ENCODE results near the gene DLG2. TPM values are rescaled to one million over a fixed set of nuclear protein-coding genes. Genes with fewer than 3 reads are reported as not detected.

The DLG2 gene
- total RNA-seq, 2 experiments from 2014 or later: 6.9 to 8.2 TPM

GRCh38 chr11:84685976-84686375 lies 941.2 kb downstream of the DLG2 start:
- intact Hi-C loops (cut with micrococcal nuclease; ENCODE audit: unreplicated experiment): no loop called here
- Histone ChIP-seq H3K4me3 (ENCODE audit: low read depth, low read length, poor library complexity, severe bottlenecking) (no peak overlapping the region), H3K9me3 (ENCODE audit: low read length) (no peaks in the 10 kb centered on the region), H3K9me2 (ENCODE audit: insufficient read depth, low read length) (no peaks in the 10 kb centered on the region), H3K4me1 (ENCODE audit: insufficient read depth, low read length, poor library complexity, severe bottlenecking) (no peaks in the 10 kb centered on the region), H3K36me3 (ENCODE audit: insufficient read depth, low read length) (no peaks in the 10 kb centered on the region), H2AFZ (ENCODE audit: low read length) (no peak overlapping the region), H3K79me2 (ENCODE audit: insufficient read depth, low read depth, low read length) (no peaks in the 10 kb centered on the region), H4K20me1 (ENCODE audit: insufficient read depth, low read length) (no peaks in the 10 kb centered on the region), H3K4me2 (ENCODE audit: low read length) (no peak overlapping the region), H3K27ac (ENCODE audit: low read depth, low read length, poor library complexity, severe bottlenecking) (no peak overlapping the region)
- no TSS peak for BruUV-seq (replicated peaks)
- POLR2A ChIA-PET: no interaction called here
- TF ChIP-seq CTCF (conservative IDR thresholded peaks at IDR 0.05; ENCODE audit: low read length) (no peak), EZH2phosphoT487 (IDR thresholded peaks at IDR 0.05; ENCODE audit: borderline replicate concordance, low read depth, low read length) (no peak)
- no peak for DNase-seq (ENCODE audit: low spot score)
- CTCF ChIA-PET (ENCODE audit: unreplicated experiment): no interaction called here

- no peaks in the 10 kb centered on the region for H4K20me1 ChIP-seq (ENCODE audit: insufficient read depth, low read length)
- no peak for DNase-seq (ENCODE audit: low spot score)
- no peaks in the 10 kb centered on the region for H3K9me2 ChIP-seq (ENCODE audit: insufficient read depth, low read length)
- H3K9me3 ChIP-seq (ENCODE audit: low read length): no peaks in the 10 kb centered on the region
- ChIA-PET POLR2A (no interaction called here), CTCF (ENCODE audit: unreplicated experiment) (no interaction called here)
- H3K4me3 ChIP-seq (ENCODE audit: low read depth, low read length, poor library complexity, severe bottlenecking): no peak overlapping the region
- no peak overlapping the region for H2AFZ ChIP-seq (ENCODE audit: low read length)
- no peak overlapping the region for H3K4me2 ChIP-seq (ENCODE audit: low read length)
- H3K27ac ChIP-seq (ENCODE audit: low read depth, low read length, poor library complexity, severe bottlenecking): no peak overlapping the region
- intact Hi-C loops (cut with micrococcal nuclease; ENCODE audit: unreplicated experiment): no loop called here
- H3K79me2 ChIP-seq (ENCODE audit: insufficient read depth, low read depth, low read length): no peaks in the 10 kb centered on the region
- no peaks in the 10 kb centered on the region for H3K36me3 ChIP-seq (ENCODE audit: insufficient read depth, low read length)
- BruUV-seq (replicated peaks): no TSS peak
- no peak for TF ChIP-seq EZH2phosphoT487 (IDR thresholded peaks at IDR 0.05; ENCODE audit: borderline replicate concordance, low read depth, low read length)
- H3K4me1 ChIP-seq (ENCODE audit: insufficient read depth, low read length, poor library complexity, severe bottlenecking): no peaks in the 10 kb centered on the region
These were observed 942.0 kb downstream of the DLG2 start for GRCh38 chr11:84685149-84685548.

GRCh38 chr11:84681456-84681855 lies 945.7 kb downstream of the DLG2 start:
- DNase-seq (ENCODE audit: low spot score): no peak
- H4K20me1 ChIP-seq (ENCODE audit: insufficient read depth, low read length): no peaks in the 10 kb centered on the region
- H3K4me2 ChIP-seq (ENCODE audit: low read length): no peak overlapping the region
- no peak overlapping the region for H3K27ac ChIP-seq (ENCODE audit: low read depth, low read length, poor library complexity, severe bottlenecking)
- no peak overlapping the region for H2AFZ ChIP-seq (ENCODE audit: low read length)
- no peaks in the 10 kb centered on the region for H3K4me1 ChIP-seq (ENCODE audit: insufficient read depth, low read length, poor library complexity, severe bottlenecking)
- TF ChIP-seq CTCF (conservative IDR thresholded peaks at IDR 0.05; ENCODE audit: low read length) (no peak), EZH2phosphoT487 (IDR thresholded peaks at IDR 0.05; ENCODE audit: borderline replicate concordance, low read depth, low read length) (no peak)
- POLR2A ChIA-PET: interaction anchor here (0.5 kb wide), 1 partner anchor 20 kb away, joined by 3 read pairs; no protein-coding TSS in a partner anchor
- no peaks in the 10 kb centered on the region for H3K36me3 ChIP-seq (ENCODE audit: insufficient read depth, low read length)
- H3K9me2 ChIP-seq (ENCODE audit: insufficient read depth, low read length): no peaks in the 10 kb centered on the region
- H3K79me2 ChIP-seq (ENCODE audit: insufficient read depth, low read depth, low read length): no peaks in the 10 kb centered on the region
- no TSS peak for BruUV-seq (replicated peaks)
- H3K9me3 ChIP-seq (ENCODE audit: low read length): no peaks in the 10 kb centered on the region
- H3K4me3 ChIP-seq (ENCODE audit: low read depth, low read length, poor library complexity, severe bottlenecking): no peak overlapping the region
- CTCF ChIA-PET (ENCODE audit: unreplicated experiment): no interaction called here
- intact Hi-C loops (cut with micrococcal nuclease; ENCODE audit: unreplicated experiment): no loop called here
